ENCODE results near the gene LRP8.

LRP8 gene

DNA sequence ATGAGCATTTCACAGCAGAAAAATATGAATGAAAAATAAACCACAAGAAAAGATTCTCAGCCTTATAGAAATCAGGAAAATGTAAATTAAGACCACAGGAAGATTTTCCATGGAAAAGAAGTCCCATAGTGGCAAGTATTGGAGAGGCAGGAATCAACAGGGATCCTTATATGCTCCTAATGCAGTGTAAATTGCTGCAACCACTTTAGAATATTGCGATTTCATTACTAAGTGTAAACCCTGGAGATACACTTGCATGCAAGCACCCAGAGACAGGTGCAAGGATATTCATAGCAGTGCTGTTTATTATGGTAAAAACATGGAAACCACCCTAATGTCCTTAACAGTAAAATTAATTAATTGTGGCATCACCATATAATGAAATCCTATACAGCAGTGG, 10.6 kb upstream of the LRP8 start:
- no peak for DNase-seq (ENCODE audit: low read depth)
- TF ChIP-seq POLR2A (IDR thresholded peaks at IDR 0.05; ENCODE audit: extremely low read depth, insufficient read length) (no peak), MYC (IDR thresholded peaks at IDR 0.05; ENCODE audit: low read depth, low read length) (no peak)
- TF ChIP-seq, protein P1, sequence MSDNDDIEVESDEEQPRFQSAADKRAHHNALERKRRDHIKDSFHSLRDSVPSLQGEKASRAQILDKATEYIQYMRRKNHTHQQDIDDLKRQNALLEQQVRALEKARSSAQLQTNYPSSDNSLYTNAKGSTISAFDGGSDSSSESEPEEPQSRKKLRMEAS (IDR thresholded peaks at IDR 0.05; ENCODE audit: low read depth, low read length): no peak
- TF ChIP-seq, protein P2, sequence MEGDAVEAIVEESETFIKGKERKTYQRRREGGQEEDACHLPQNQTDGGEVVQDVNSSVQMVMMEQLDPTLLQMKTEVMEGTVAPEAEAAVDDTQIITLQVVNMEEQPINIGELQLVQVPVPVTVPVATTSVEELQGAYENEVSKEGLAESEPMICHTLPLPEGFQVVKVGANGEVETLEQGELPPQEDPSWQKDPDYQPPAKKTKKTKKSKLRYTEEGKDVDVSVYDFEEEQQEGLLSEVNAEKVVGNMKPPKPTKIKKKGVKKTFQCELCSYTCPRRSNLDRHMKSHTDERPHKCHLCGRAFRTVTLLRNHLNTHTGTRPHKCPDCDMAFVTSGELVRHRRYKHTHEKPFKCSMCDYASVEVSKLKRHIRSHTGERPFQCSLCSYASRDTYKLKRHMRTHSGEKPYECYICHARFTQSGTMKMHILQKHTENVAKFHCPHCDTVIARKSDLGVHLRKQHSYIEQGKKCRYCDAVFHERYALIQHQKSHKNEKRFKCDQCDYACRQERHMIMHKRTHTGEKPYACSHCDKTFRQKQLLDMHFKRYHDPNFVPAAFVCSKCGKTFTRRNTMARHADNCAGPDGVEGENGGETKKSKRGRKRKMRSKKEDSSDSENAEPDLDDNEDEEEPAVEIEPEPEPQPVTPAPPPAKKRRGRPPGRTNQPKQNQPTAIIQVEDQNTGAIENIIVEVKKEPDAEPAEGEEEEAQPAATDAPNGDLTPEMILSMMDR (IDR thresholded peaks at IDR 0.05; ENCODE audit: low read depth, low read length): no peak
- H3K4me3 ChIP-seq (ENCODE audit: low read depth, low read length): no peak overlapping the region

DNA sequence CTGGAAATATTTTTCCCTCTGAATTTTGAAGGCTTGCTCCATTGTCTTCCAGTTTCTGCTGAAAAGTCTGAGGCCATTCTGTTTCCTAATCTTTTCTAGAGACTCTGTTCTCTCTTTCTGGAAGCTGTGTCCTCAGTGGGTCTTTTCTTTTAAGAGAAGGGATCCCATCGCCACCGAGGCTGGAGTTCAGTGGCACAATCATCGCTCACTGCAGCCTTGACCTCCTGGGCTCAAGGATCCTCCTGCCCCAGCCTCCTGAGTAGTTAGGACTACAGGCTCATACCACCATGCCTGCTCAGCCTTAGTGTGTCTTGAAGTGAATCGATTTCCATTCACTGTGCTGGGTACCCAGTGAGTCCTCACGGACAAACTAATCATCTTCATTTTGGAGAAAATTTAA, 9.6 kb upstream of the LRP8 start:
- TF ChIP-seq POLR2A (IDR thresholded peaks at IDR 0.05; ENCODE audit: extremely low read depth, insufficient read length) (no peak), MYC (IDR thresholded peaks at IDR 0.05; ENCODE audit: low read depth, low read length) (no peak)
- TF ChIP-seq, protein P1 (IDR thresholded peaks at IDR 0.05; ENCODE audit: low read depth, low read length): no peak
- TF ChIP-seq, protein P2 (IDR thresholded peaks at IDR 0.05; ENCODE audit: low read depth, low read length): no peak
- no peak for DNase-seq (ENCODE audit: low read depth)
- no peak overlapping the region for H3K4me3 ChIP-seq (ENCODE audit: low read depth, low read length)

DNA sequence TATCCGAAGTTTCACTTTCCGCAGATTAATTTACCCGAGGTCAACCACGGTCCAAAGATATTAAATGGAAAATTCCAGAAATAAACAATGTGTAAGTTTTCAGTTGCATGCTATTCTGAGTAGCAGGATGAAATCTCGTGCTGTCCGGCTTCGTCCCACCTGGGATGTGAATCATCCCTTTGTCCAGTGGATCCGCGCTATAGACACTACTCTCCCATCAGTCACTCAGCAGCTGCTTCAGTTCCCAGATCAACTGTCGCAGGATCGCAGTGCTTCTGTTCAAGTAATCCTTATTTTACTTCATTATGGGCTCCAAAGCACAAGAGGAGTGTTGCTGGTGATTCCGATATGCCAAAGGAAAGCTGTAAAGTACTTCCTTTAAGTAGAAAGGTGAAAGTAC, 8.3 kb upstream of the LRP8 start:
- no peak overlapping the region for H3K4me3 ChIP-seq (ENCODE audit: low read depth, low read length)
- DNase-seq (ENCODE audit: low read depth): no peak
- TF ChIP-seq MYC (IDR thresholded peaks at IDR 0.05; ENCODE audit: low read depth, low read length): no peak
- TF ChIP-seq, protein P2 (IDR thresholded peaks at IDR 0.05; ENCODE audit: low read depth, low read length): no peak
- TF ChIP-seq, protein P1 (IDR thresholded peaks at IDR 0.05; ENCODE audit: low read depth, low read length): no peak
- no peak for TF ChIP-seq POLR2A (IDR thresholded peaks at IDR 0.05; ENCODE audit: extremely low read depth, insufficient read length)

DNA sequence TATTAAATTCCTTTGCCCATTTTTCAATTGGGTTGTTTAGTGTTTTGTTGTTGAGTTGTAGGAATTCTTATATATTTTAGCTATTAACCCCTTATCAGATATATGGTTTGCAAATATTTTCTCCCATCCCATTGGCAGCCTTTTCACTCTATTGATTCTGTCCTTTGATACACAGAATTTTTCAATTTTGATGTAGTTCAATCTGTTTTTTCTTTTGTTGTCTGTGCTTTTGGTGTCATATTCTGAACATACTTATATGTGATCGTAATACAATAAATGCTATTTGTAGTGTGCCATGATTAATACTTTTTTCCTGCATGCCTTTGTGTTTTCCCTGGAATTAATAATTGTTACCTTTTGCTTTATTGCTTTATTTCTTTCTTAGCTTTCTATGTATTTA, 7.8 kb upstream of the LRP8 start:
- H3K4me3 ChIP-seq (ENCODE audit: low read depth, low read length): no peak overlapping the region
- no peak for DNase-seq (ENCODE audit: low read depth)
- TF ChIP-seq, protein P1 (IDR thresholded peaks at IDR 0.05; ENCODE audit: low read depth, low read length): no peak

DNA sequence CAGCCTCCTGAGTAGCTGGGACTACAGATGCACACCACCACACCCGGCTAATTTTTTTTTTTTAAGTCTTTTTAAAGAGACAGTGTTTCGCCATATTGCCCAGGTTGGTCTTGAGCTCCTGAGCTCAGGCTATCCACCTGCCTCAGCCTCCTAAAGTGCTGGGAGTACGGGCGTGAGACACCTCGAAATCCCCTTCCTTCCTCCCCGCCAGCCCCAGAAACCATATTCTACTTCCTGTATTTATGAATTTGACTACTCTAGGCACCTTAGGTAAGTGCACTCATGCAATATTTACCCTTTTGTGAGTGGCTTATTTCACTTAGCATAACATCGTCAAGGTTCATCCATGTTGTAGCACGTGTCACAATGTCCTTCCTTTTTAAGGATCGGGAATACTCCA, 6.9 kb upstream of the LRP8 start:
- TF ChIP-seq, protein P1 (IDR thresholded peaks at IDR 0.05; ENCODE audit: low read depth, low read length): no peak
- TF ChIP-seq, protein P2 (IDR thresholded peaks at IDR 0.05; ENCODE audit: low read depth, low read length): no peak
- TF ChIP-seq MYC (IDR thresholded peaks at IDR 0.05; ENCODE audit: low read depth, low read length): no peak
- TF ChIP-seq POLR2A (IDR thresholded peaks at IDR 0.05; ENCODE audit: extremely low read depth, insufficient read length): no peak
- H3K4me3 ChIP-seq (ENCODE audit: low read depth, low read length): no peak overlapping the region
- no peak for DNase-seq (ENCODE audit: low read depth)

DNA sequence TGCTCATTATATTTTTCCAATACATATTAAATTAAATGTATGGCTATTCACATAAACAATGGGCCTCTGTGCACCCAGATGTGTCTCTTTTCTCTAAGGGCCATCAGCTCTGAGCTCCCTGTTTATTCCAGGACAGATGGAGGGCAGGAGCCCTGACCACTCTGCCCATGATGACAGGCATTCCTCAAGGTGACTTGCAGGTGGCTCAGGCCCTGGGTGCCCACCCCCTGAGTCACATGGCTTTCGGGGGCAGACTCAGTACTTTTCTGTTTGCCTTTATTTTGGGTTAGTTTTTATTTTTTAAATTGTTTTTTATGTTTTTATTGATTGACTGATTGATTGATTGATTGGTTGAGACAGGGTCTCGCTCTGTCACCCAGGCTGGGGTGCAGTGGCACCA, 6.4 kb upstream of the LRP8 start:
- TF ChIP-seq POLR2A (IDR thresholded peaks at IDR 0.05; ENCODE audit: extremely low read depth, insufficient read length) (no peak), MYC (IDR thresholded peaks at IDR 0.05; ENCODE audit: low read depth, low read length) (no peak)
- TF ChIP-seq, protein P2 (IDR thresholded peaks at IDR 0.05; ENCODE audit: low read depth, low read length): no peak
- TF ChIP-seq, protein P1 (IDR thresholded peaks at IDR 0.05; ENCODE audit: low read depth, low read length): no peak
- no peak overlapping the region for H3K4me3 ChIP-seq (ENCODE audit: low read depth, low read length)
- DNase-seq (ENCODE audit: low read depth): no peak
